Psoas muscle (tissue), 8 donors: ENCODE data around the gene VPS13D. TPM values are rescaled to one million over a fixed set of nuclear protein-coding genes. Genes with fewer than 3 reads are reported as not detected.

Experiments used
- ATAC-seq, 4 donors: fragments of 200-7000 bp; cut with Tn5 transposase; one replicate each; pipeline ENCODE4 v1.9.1; 2020; ENCODE audit warnings: moderate library complexity in 3 of 4, mild to moderate bottlenecking in 2 of 4
- DNase-seq, 2 donors: peaks; one replicate each; pipeline ENCODE4 v3.0.0-alpha.2; 2020
- H3K27ac ChIP-seq: fragments of 200-600 bp; one replicate; pipeline ENCODE4 v1.8.0; 2022
- H3K27me3 ChIP-seq, 3 donors: fragments of 200-600 bp in 1 of 3; one replicate each; pipeline versions ENCODE4 v1.6.1 to v1.8.0; 2013 to 2022; ENCODE audit warnings: low read length in 2 of 3, mild to moderate bottlenecking in 2 of 3, moderate library complexity in 1 of 3; ENCODE audit not compliant: insufficient read depth in 3 of 3
- H3K36me3 ChIP-seq, 2 donors: fragments of 200-600 bp in 1 of 2; one replicate each; pipeline versions ENCODE4 v1.6.1 to v1.8.0; 2013 to 2022; ENCODE audit warnings: low read depth in 1 of 2, mild to moderate bottlenecking in 1 of 2, moderate library complexity in 1 of 2; ENCODE audit not compliant: insufficient read depth in 1 of 2
- H3K4me1 ChIP-seq: fragments of 200-600 bp; one replicate; pipeline ENCODE4 v1.8.0; 2022
- H3K4me3 ChIP-seq: fragments of 200-600 bp; one replicate; pipeline ENCODE4 v1.8.0; 2022; ENCODE audit warnings: mild to moderate bottlenecking
- H3K9me3 ChIP-seq: fragments of 200-600 bp; one replicate; pipeline ENCODE4 v1.8.0; 2022
- CTCF ChIP-seq: fragments of 200-600 bp; IDR thresholded peaks from one replicate; pipeline ENCODE4 v1.8.0; 2022; ENCODE audit warnings: antibody characterized with exemption
- WGBS, 3 donors: extraction: QIAGEN DNeasy Blood & Tissue Kit; methylation state at CpG; one replicate each; pipeline versions ENCODE4 v1.1.6 to v1.1.7; 2013; 5-methylcytosine and 5-hydroxymethylcytosine counted together
- intact Hi-C, 2 donors: fragments of 100-400 bp; cut with DNase I; formaldehyde crosslinking; loops; one replicate each; pipeline versions ENCODE4 v1.11.0 to v1.14.2; 2022
- polyA plus RNA-seq, 3 donors: library from polyadenylated mRNA; stranded (reverse); fragments of 200-250 nt; gene quantifications; one replicate each; pipeline ENCODE4 v1.2.3, GENCODE V29; 2013
- total RNA-seq, 4 donors: library from RNA; stranded (reverse); fragmentation: NEBNext Ultra II Directional in 2 of 4; extraction: Animal tissue kit (Norgen Biotek cat#: 25700) in 2 of 4; gene quantifications; one replicate each; pipeline versions ENCODE4 v1.2.1 to v1.2.4, GENCODE V29; 2021 to 2023
- donor health status: healthy with polysubstance abuse.
- donor health status: DM: no; HTN: no; CAD: no; lungs with moderate emphysema.
- donor health status: Bipolar disorder and iron deficiency.
- donor health status: healthy.
- donor health status: DM: yes; HTN: yes; CAD: no.
- donor health status: DM: no; HTN: no; CAD: no.
- donor health status: DM: no; HTN: no; CAD: no.
- donor health status: DM: yes; HTN: yes; CAD: no.

The VPS13D gene
- total and polyA plus RNA-seq, 7 donors = 19.9 to 69.1 (median 45.3) TPM

GRCh38 chr1:12503709-12504108 lies 273.9 kb downstream of the VPS13D start:
- no peak for TF ChIP-seq CTCF
- no peak for ATAC-seq
- H3K27ac ChIP-seq = no peak overlapping the region
- peaks cover 9% of the 10 kb centered on the region for H3K4me1 ChIP-seq
- WGBS, 3 donors = 83 to 93% (median 84%) methylated on average over 8 of the region's 8 CpGs
- intact Hi-C loops = no loop called here
- no peaks in the 10 kb centered on the region for H3K27me3 ChIP-seq
- no peak for DNase-seq
- H3K9me3 ChIP-seq = no peaks in the 10 kb centered on the region
- no peak overlapping the region for H3K4me3 ChIP-seq
- H3K36me3 ChIP-seq = peaks cover 0 to 38% of the 10 kb centered on the region in 2 donors

GRCh38 chr1:12504601-12505000 lies 274.8 kb downstream of the VPS13D start:
- Histone ChIP-seq H3K27me3 (no peaks in the 10 kb centered on the region), H3K4me3 (no peak overlapping the region), H3K9me3 (no peaks in the 10 kb centered on the region), H3K27ac (no peak overlapping the region), H3K4me1 (peaks cover 9% of the 10 kb centered on the region), H3K36me3 (peaks cover 0 to 41% of the 10 kb centered on the region in 2 donors)
- ATAC-seq = no peak
- TF ChIP-seq CTCF = no peak
- 66 to 90% (median 76%) methylated on average over 11 of the region's 11 CpGs for WGBS, 3 donors
- no peak for DNase-seq
- intact Hi-C loops = no loop called here

GRCh38 chr1:12505231-12505630 lies 275.4 kb downstream of the VPS13D start:
- WGBS, 3 donors = 80 to 91% (median 81%) methylated on average over 10 of the region's 10 CpGs
- TF ChIP-seq CTCF = no peak
- H3K27me3 ChIP-seq = no peaks in the 10 kb centered on the region
- no peak for ATAC-seq
- intact Hi-C loops = no loop called here
- H3K27ac ChIP-seq = no peak overlapping the region
- H3K4me1 ChIP-seq = peaks cover 13% of the 10 kb centered on the region
- peaks cover 0 to 40% of the 10 kb centered on the region in 2 donors for H3K36me3 ChIP-seq
- H3K4me3 ChIP-seq = no peak overlapping the region
- H3K9me3 ChIP-seq = no peaks in the 10 kb centered on the region
- DNase-seq = no peak

GRCh38 chr1:12505639-12506280 lies 275.9 kb downstream of the VPS13D start:
- H3K4me1 ChIP-seq = peaks cover 18% of the 10 kb centered on the region
- no peak overlapping the region for H3K27ac ChIP-seq
- H3K9me3 ChIP-seq = no peaks in the 10 kb centered on the region
- no peaks in the 10 kb centered on the region for H3K27me3 ChIP-seq
- intact Hi-C loops = no loop called here
- 90 to 92% (median 92%) methylated on average over 12 of the region's 12 CpGs for WGBS, 3 donors
- peaks cover 0 to 40% of the 10 kb centered on the region in 2 donors for H3K36me3 ChIP-seq
- no peak for ATAC-seq
- no peak for DNase-seq
- no peak for TF ChIP-seq CTCF
- no peak overlapping the region for H3K4me3 ChIP-seq
